ENCODE measurements around the gene MYO5C. TPM values are rescaled to one million over a fixed set of nuclear protein-coding genes. Genes with fewer than 3 reads are reported as not detected.

Gene MYO5C
- total RNA-seq, 2 experiments from 2014 or later: 1.6 to 4.1 TPM

DNA sequence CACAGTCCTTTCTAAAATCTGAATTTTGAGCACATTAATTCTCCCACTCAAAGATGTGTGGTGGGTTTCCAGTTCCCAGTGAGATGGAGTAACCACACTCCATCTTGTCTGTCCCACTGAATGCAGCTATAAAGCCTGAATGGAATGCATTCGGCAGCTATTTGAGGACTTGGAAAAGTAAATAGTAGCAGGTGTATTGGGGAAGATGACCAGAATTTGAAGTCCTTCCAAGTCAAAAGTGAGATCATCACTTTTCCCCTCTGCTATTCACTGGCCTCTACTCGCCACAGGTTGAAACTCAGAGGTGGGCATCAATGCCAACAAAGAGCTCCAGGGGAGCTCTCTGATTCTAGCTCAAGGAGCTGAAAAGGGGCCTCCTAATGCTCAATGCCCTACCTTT lies 96.3 kb downstream of the MYO5C start:
- no peaks in the 10 kb centered on the region for H3K9me3 ChIP-seq (ENCODE audit: low read length)
- TF ChIP-seq EZH2phosphoT487 (IDR thresholded peaks at IDR 0.05; ENCODE audit: borderline replicate concordance, low read depth, low read length): no peak
- no peak for TF ChIP-seq CTCF (conservative IDR thresholded peaks at IDR 0.05; ENCODE audit: low read length)
- no peak for DNase-seq (ENCODE audit: low spot score)
- intact Hi-C loops (cut with micrococcal nuclease; ENCODE audit: unreplicated experiment): no loop called here
- H3K36me3 ChIP-seq (ENCODE audit: insufficient read depth, low read length): no peaks in the 10 kb centered on the region
- no peak overlapping the region for H2AFZ ChIP-seq (ENCODE audit: low read length)
- no peaks in the 10 kb centered on the region for H3K79me2 ChIP-seq (ENCODE audit: insufficient read depth, low read depth, low read length)
- no peak overlapping the region for H3K27ac ChIP-seq (ENCODE audit: low read depth, low read length, poor library complexity, severe bottlenecking)
- POLR2A ChIA-PET: interaction anchor here (1.1 to 1.3 kb wide), 2 partner anchors 18 to 25 kb away, joined by 3 read pairs; no protein-coding TSS in a partner anchor
- BruUV-seq (replicated peaks): no TSS peak
- CTCF ChIA-PET (ENCODE audit: unreplicated experiment): no interaction called here
- no peak overlapping the region for H3K4me3 ChIP-seq (ENCODE audit: low read depth, low read length, poor library complexity, severe bottlenecking)
- H3K4me1 ChIP-seq (ENCODE audit: insufficient read depth, low read length, poor library complexity, severe bottlenecking): no peaks in the 10 kb centered on the region
- H4K20me1 ChIP-seq (ENCODE audit: insufficient read depth, low read length): no peaks in the 10 kb centered on the region
- H3K9me2 ChIP-seq (ENCODE audit: insufficient read depth, low read length): no peaks in the 10 kb centered on the region
- H3K4me2 ChIP-seq (ENCODE audit: low read length): no peak overlapping the region

DNA sequence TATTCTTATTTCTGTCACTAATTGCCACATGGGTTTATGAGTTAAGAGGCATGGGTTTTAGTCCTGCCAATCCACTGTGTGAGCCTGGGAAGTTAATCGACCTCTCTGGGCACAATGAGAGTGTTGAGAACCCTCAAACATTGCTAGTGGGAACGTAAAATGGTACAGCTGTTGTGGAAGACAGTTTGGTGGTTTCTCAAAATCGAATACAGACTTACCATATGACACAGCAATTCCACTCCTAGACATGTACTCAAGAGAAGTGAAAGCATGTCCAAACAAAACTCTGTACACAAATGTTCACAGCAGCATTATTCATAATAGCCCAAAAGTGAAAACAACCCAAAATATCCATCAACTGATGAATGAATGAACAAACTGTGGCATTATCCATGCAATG lies 98.7 kb downstream of the MYO5C start:
- intact Hi-C loops (cut with micrococcal nuclease; ENCODE audit: unreplicated experiment): no loop called here
- ChIA-PET CTCF (ENCODE audit: unreplicated experiment) (no interaction called here), POLR2A (no interaction called here)
- TF ChIP-seq EZH2phosphoT487 (IDR thresholded peaks at IDR 0.05; ENCODE audit: borderline replicate concordance, low read depth, low read length) (no peak), CTCF (conservative IDR thresholded peaks at IDR 0.05; ENCODE audit: low read length) (no peak)
- Histone ChIP-seq H3K27ac (ENCODE audit: low read depth, low read length, poor library complexity, severe bottlenecking) (no peak overlapping the region), H4K20me1 (ENCODE audit: insufficient read depth, low read length) (no peaks in the 10 kb centered on the region), H3K4me3 (ENCODE audit: low read depth, low read length, poor library complexity, severe bottlenecking) (no peak overlapping the region), H3K79me2 (ENCODE audit: insufficient read depth, low read depth, low read length) (no peaks in the 10 kb centered on the region), H3K4me2 (ENCODE audit: low read length) (no peak overlapping the region), H2AFZ (ENCODE audit: low read length) (no peak overlapping the region), H3K9me2 (ENCODE audit: insufficient read depth, low read length) (no peaks in the 10 kb centered on the region), H3K36me3 (ENCODE audit: insufficient read depth, low read length) (no peaks in the 10 kb centered on the region), H3K9me3 (ENCODE audit: low read length) (no peaks in the 10 kb centered on the region), H3K4me1 (ENCODE audit: insufficient read depth, low read length, poor library complexity, severe bottlenecking) (no peaks in the 10 kb centered on the region)
- no peak for DNase-seq (ENCODE audit: low spot score)
- BruUV-seq (replicated peaks): no TSS peak

GRCh38 chr15:52193791-52194190 lies 101.8 kb downstream of the MYO5C start:
- no peak for DNase-seq (ENCODE audit: low spot score)
- intact Hi-C loops (cut with micrococcal nuclease; ENCODE audit: unreplicated experiment): no loop called here
- no peaks in the 10 kb centered on the region for H3K36me3 ChIP-seq (ENCODE audit: insufficient read depth, low read length)
- no peaks in the 10 kb centered on the region for H3K79me2 ChIP-seq (ENCODE audit: insufficient read depth, low read depth, low read length)
- H2AFZ ChIP-seq (ENCODE audit: low read length): no peak overlapping the region
- H3K27ac ChIP-seq (ENCODE audit: low read depth, low read length, poor library complexity, severe bottlenecking): no peak overlapping the region
- no peaks in the 10 kb centered on the region for H3K9me2 ChIP-seq (ENCODE audit: insufficient read depth, low read length)
- H4K20me1 ChIP-seq (ENCODE audit: insufficient read depth, low read length): no peaks in the 10 kb centered on the region
- POLR2A ChIA-PET: interaction anchor here (0.7 to 1.7 kb wide), 3 partner anchors 9 to 23 kb away, joined by 3 to 6 read pairs (median 3); no protein-coding TSS in a partner anchor
- no peak overlapping the region for H3K4me2 ChIP-seq (ENCODE audit: low read length)
- BruUV-seq (replicated peaks): no TSS peak
- TF ChIP-seq EZH2phosphoT487 (IDR thresholded peaks at IDR 0.05; ENCODE audit: borderline replicate concordance, low read depth, low read length) (no peak), CTCF (conservative IDR thresholded peaks at IDR 0.05; ENCODE audit: low read length) (no peak)
- H3K4me1 ChIP-seq (ENCODE audit: insufficient read depth, low read length, poor library complexity, severe bottlenecking): no peaks in the 10 kb centered on the region
- no peaks in the 10 kb centered on the region for H3K9me3 ChIP-seq (ENCODE audit: low read length)
- CTCF ChIA-PET (ENCODE audit: unreplicated experiment): no interaction called here
- no peak overlapping the region for H3K4me3 ChIP-seq (ENCODE audit: low read depth, low read length, poor library complexity, severe bottlenecking)

All from OCI-LY7 (cell line).